Peyer's patch (tissue), 4 donors: ENCODE data around the gene ADGRG1. TPM values are rescaled to one million over a fixed set of nuclear protein-coding genes. Genes with fewer than 3 reads are reported as not detected.

Experiments
- DNase-seq, 3 donors: peaks; one replicate each; pipeline ENCODE4 v3.0.0-alpha.2; 2017 to 2019
- H3K27ac ChIP-seq, 4 donors: fragments of 200-600 bp; sonication (generic); one replicate each; pipeline ENCODE4 v1.5.1; 2016 to 2019
- H3K27me3 ChIP-seq, 2 donors: fragments of 200-600 bp; sonication (generic); one replicate each; pipeline ENCODE4 v1.5.1; 2019
- H3K36me3 ChIP-seq, 3 donors: fragments of 200-600 bp; sonication (generic); one replicate each; pipeline ENCODE4 v1.5.1; 2016 to 2019
- H3K4me1 ChIP-seq, 4 donors: fragments of 200-600 bp; sonication (generic); one replicate each; pipeline ENCODE4 v1.5.1; 2016 to 2019
- H3K4me3 ChIP-seq, 4 donors: fragments of 200-600 bp; sonication (generic); 1 replicate in 3 of 4; 2 replicates in 1 of 4; pipeline ENCODE4 v1.5.1; 2016 to 2019; ENCODE audit warnings: mild to moderate bottlenecking in 1 of 4
- H3K9me3 ChIP-seq, 4 donors: fragments of 200-600 bp; sonication (generic); one replicate each; pipeline ENCODE4 v1.5.1; 2016 to 2019; ENCODE audit warnings: mild to moderate bottlenecking in 1 of 4
- CTCF ChIP-seq, 6 experiments: fragments of 450-650 bp in 4 of 6; fragments of 200-600 bp in 2 of 6; sonication (generic) in 1 of 6; IDR thresholded peaks; one replicate each; pipeline ENCODE4 v1.5.1; 2017 to 2019; ENCODE audit warnings: antibody characterized with exemption in 6 of 6, mild to moderate bottlenecking in 3 of 6, moderate library complexity in 1 of 6
- POLR2A ChIP-seq, 2 donors: fragments of 450-650 bp; IDR thresholded peaks; one replicate each; pipeline ENCODE4 v1.5.1; 2017; ENCODE audit warnings: antibody characterized with exemption in 2 of 2, mild to moderate bottlenecking in 2 of 2, moderate library complexity in 2 of 2
- total RNA-seq, 4 donors: library from RNA; depleted of rRNA; stranded (reverse); fragments of >200 nt; gene quantifications; one replicate each; pipeline ENCODE4 v1.1.0, GENCODE V29; 2016

The ADGRG1 gene
- total RNA-seq, 4 donors from 2014 or later: 12.8 to 50.3 (median 34.7) TPM

GRCh38 chr16:57681950-57682728 is 53.7 kb downstream of the ADGRG1 start:
- H3K36me3 ChIP-seq: no peaks in the 10 kb centered on the region
- H3K9me3 ChIP-seq: no peaks in the 10 kb centered on the region
- no peaks in the 10 kb centered on the region for H3K27me3 ChIP-seq
- H3K4me3 ChIP-seq: no peak overlapping the region
- no peaks in the 10 kb centered on the region for H3K4me1 ChIP-seq
- TF ChIP-seq CTCF (IDR thresholded peaks at IDR 0.05) (no peak), POLR2A (IDR thresholded peaks at IDR 0.05) (no peak)
- DNase-seq: no peak
- H3K27ac ChIP-seq: no peak overlapping the region

- H3K27ac ChIP-seq: no peak overlapping the region
- no peak overlapping the region for H3K4me3 ChIP-seq
- TF ChIP-seq POLR2A (IDR thresholded peaks at IDR 0.05): no peak
- no peak for TF ChIP-seq CTCF (IDR thresholded peaks at IDR 0.05)
- H3K36me3 ChIP-seq: no peaks in the 10 kb centered on the region
- no peaks in the 10 kb centered on the region for H3K27me3 ChIP-seq
- DNase-seq: no peak
- H3K4me1 ChIP-seq: no peaks in the 10 kb centered on the region
- no peaks in the 10 kb centered on the region for H3K9me3 ChIP-seq
Measured at GRCh38 chr16:57682809-57683635, 54.6 kb downstream of the ADGRG1 start.

- no peak for DNase-seq
- H3K4me1 ChIP-seq: no peaks in the 10 kb centered on the region
- H3K27ac ChIP-seq: no peak overlapping the region
- H3K4me3 ChIP-seq: no peak overlapping the region
- no peak for TF ChIP-seq CTCF (IDR thresholded peaks at IDR 0.05)
- TF ChIP-seq POLR2A (IDR thresholded peaks at IDR 0.05): no peak
- no peaks in the 10 kb centered on the region for H3K27me3 ChIP-seq
- H3K36me3 ChIP-seq: no peaks in the 10 kb centered on the region
- no peaks in the 10 kb centered on the region for H3K9me3 ChIP-seq
Measured at GRCh38 chr16:57683636-57684545, 55.5 kb downstream of the ADGRG1 start.

GRCh38 chr16:57684626-57685358 is 56.4 kb downstream of the ADGRG1 start:
- no peak overlapping the region for H3K27ac ChIP-seq
- H3K9me3 ChIP-seq: no peaks in the 10 kb centered on the region
- H3K27me3 ChIP-seq: no peaks in the 10 kb centered on the region
- peaks cover 0 to 2% (median 0%) of the 10 kb centered on the region in 4 donors for H3K4me1 ChIP-seq
- no peaks in the 10 kb centered on the region for H3K36me3 ChIP-seq
- H3K4me3 ChIP-seq: no peak overlapping the region
- DNase-seq: no peak
- no peak for TF ChIP-seq POLR2A (IDR thresholded peaks at IDR 0.05)
- TF ChIP-seq CTCF (IDR thresholded peaks at IDR 0.05): no peak

GRCh38 chr16:57685633-57686032 is 57.2 kb downstream of the ADGRG1 start:
- TF ChIP-seq CTCF (IDR thresholded peaks at IDR 0.05) (no peak), POLR2A (IDR thresholded peaks at IDR 0.05) (no peak)
- H3K4me1 ChIP-seq: peaks cover 0 to 8% (median 0%) of the 10 kb centered on the region in 4 donors
- DNase-seq: peak in 1 of 3 donors; percentile 10
- no peaks in the 10 kb centered on the region for H3K9me3 ChIP-seq
- H3K36me3 ChIP-seq: no peaks in the 10 kb centered on the region
- H3K27ac ChIP-seq: no peak overlapping the region
- H3K4me3 ChIP-seq: no peak overlapping the region
- H3K27me3 ChIP-seq: no peaks in the 10 kb centered on the region
